ENCODE data around the gene SPTA1.
"Not testable (repeated sequence)": the region's sequence is repeated elsewhere in the genome, so short reads cannot be mapped to it uniquely, and the experiment has no call there.

The SPTA1 gene

GRCh38 chr1:158714754-158715153 lies 28.2 kb upstream of the SPTA1 start:
- Histone ChIP-seq H3K4me1 (ENCODE audit: control insufficient read depth, insufficient read depth, low read length) (no peaks in the 10 kb centered on the region), H3K9ac (ENCODE audit: low read length) (no peak overlapping the region), H3K36me3 (ENCODE audit: control insufficient read depth, insufficient read depth, low read length, severe bottlenecking) (no peaks in the 10 kb centered on the region), H3K9me3 (ENCODE audit: control insufficient read depth, low read length) (no peaks in the 10 kb centered on the region), H3K4me3 (ENCODE audit: low read length) (no peak overlapping the region), H3K27me3 (replicated peaks; ENCODE audit: control insufficient read depth, insufficient read depth, low read length) (peaks cover under 1% of the 10 kb centered on the region)
- no peak for DNase-seq (ENCODE audit: low read depth)

GRCh38 chr1:158711098-158711497 lies 24.6 kb upstream of the SPTA1 start:
- DNase-seq (ENCODE audit: low read depth): no peak
- no peaks in the 10 kb centered on the region for H3K4me1 ChIP-seq (ENCODE audit: control insufficient read depth, insufficient read depth, low read length)
- no peaks in the 10 kb centered on the region for H3K27me3 ChIP-seq (replicated peaks; ENCODE audit: control insufficient read depth, insufficient read depth, low read length)
- H3K36me3 ChIP-seq (ENCODE audit: control insufficient read depth, insufficient read depth, low read length, severe bottlenecking): no peaks in the 10 kb centered on the region
- no peak overlapping the region for H3K9ac ChIP-seq (ENCODE audit: low read length)
- H3K9me3 ChIP-seq (ENCODE audit: control insufficient read depth, low read length): no peaks in the 10 kb centered on the region
- no peak overlapping the region for H3K4me3 ChIP-seq (ENCODE audit: low read length)

- no peak overlapping the region for H3K9ac ChIP-seq (ENCODE audit: low read length)
Observed at GRCh38 chr1:158706096-158706495, 19.6 kb upstream of the SPTA1 start.

GRCh38 chr1:158700552-158700951 lies 14.0 kb upstream of the SPTA1 start, which contains the start of gene OR6K2:
Gene OR6K2, minus strand, starts transcription at chr1:158700652. Its CDS starts 0 bp downstream, at chr1:158700652.
- Histone ChIP-seq H3K9me3 (ENCODE audit: control insufficient read depth, low read length) (no peaks in the 10 kb centered on the region), H3K9ac (ENCODE audit: low read length) (no peak within 1 kb of the TSS), H3K4me1 (ENCODE audit: control insufficient read depth, insufficient read depth, low read length) (no peaks in the 10 kb centered on the region), H3K4me3 (ENCODE audit: low read length) (no peak within 1 kb of the TSS), H3K27me3 (replicated peaks; ENCODE audit: control insufficient read depth, insufficient read depth, low read length) (peaks cover 5% of the 10 kb centered on the region), H3K36me3 (ENCODE audit: control insufficient read depth, insufficient read depth, low read length, severe bottlenecking) (no peaks in the 10 kb centered on the region)
- DNase-seq (ENCODE audit: low read depth): no peak

More at GRCh38 chr1:158706096-158706495, 19.6 kb upstream of the SPTA1 start:
- Histone ChIP-seq H3K4me3 (ENCODE audit: low read length) (no peak overlapping the region), H3K27me3 (replicated peaks; ENCODE audit: control insufficient read depth, insufficient read depth, low read length) (no peaks in the 10 kb centered on the region), H3K36me3 (ENCODE audit: control insufficient read depth, insufficient read depth, low read length, severe bottlenecking) (no peaks in the 10 kb centered on the region), H3K9me3 (ENCODE audit: control insufficient read depth, low read length) (no peaks in the 10 kb centered on the region), H3K4me1 (ENCODE audit: control insufficient read depth, insufficient read depth, low read length) (no peaks in the 10 kb centered on the region)
- no peak for DNase-seq (ENCODE audit: low read depth)

GRCh38 chr1:158694596-158694995 lies 8.1 kb upstream of the SPTA1 start:
- Histone ChIP-seq H3K4me1 (ENCODE audit: control insufficient read depth, insufficient read depth, low read length) (no peaks in the 10 kb centered on the region), H3K9me3 (ENCODE audit: control insufficient read depth, low read length) (no peaks in the 10 kb centered on the region), H3K4me3 (ENCODE audit: low read length) (no peak overlapping the region), H3K27me3 (replicated peaks; ENCODE audit: control insufficient read depth, insufficient read depth, low read length) (peaks cover under 1% of the 10 kb centered on the region), H3K9ac (ENCODE audit: low read length) (no peak overlapping the region), H3K36me3 (ENCODE audit: control insufficient read depth, insufficient read depth, low read length, severe bottlenecking) (no peaks in the 10 kb centered on the region)
- no peak for DNase-seq (ENCODE audit: low read depth)

GRCh38 chr1:158692356-158692755 lies 5.8 kb upstream of the SPTA1 start:
- H3K9ac ChIP-seq (ENCODE audit: low read length): no peak overlapping the region
- no peak for DNase-seq (ENCODE audit: low read depth)
- H3K27me3 ChIP-seq (replicated peaks; ENCODE audit: control insufficient read depth, insufficient read depth, low read length): no peaks in the 10 kb centered on the region
- H3K36me3 ChIP-seq (ENCODE audit: control insufficient read depth, insufficient read depth, low read length, severe bottlenecking): no peaks in the 10 kb centered on the region
- H3K4me3 ChIP-seq (ENCODE audit: low read length): no peak overlapping the region
- no peaks in the 10 kb centered on the region for H3K9me3 ChIP-seq (ENCODE audit: control insufficient read depth, low read length)
- H3K4me1 ChIP-seq (ENCODE audit: control insufficient read depth, insufficient read depth, low read length): no peaks in the 10 kb centered on the region

GRCh38 chr1:158691907-158692306 lies 5.4 kb upstream of the SPTA1 start:
- no peaks in the 10 kb centered on the region for H3K27me3 ChIP-seq (replicated peaks; ENCODE audit: control insufficient read depth, insufficient read depth, low read length)
- H3K9ac ChIP-seq (ENCODE audit: low read length): no peak overlapping the region
- H3K4me1 ChIP-seq (ENCODE audit: control insufficient read depth, insufficient read depth, low read length): no peaks in the 10 kb centered on the region
- H3K36me3 ChIP-seq (ENCODE audit: control insufficient read depth, insufficient read depth, low read length, severe bottlenecking): no peaks in the 10 kb centered on the region
- no peak overlapping the region for H3K4me3 ChIP-seq (ENCODE audit: low read length)
- H3K9me3 ChIP-seq (ENCODE audit: control insufficient read depth, low read length): no peaks in the 10 kb centered on the region
- no peak for DNase-seq (ENCODE audit: low read depth)

GRCh38 chr1:158691149-158691548 lies 4.6 kb upstream of the SPTA1 start:
- H3K27me3 ChIP-seq (replicated peaks; ENCODE audit: control insufficient read depth, insufficient read depth, low read length); H3K36me3 ChIP-seq (ENCODE audit: control insufficient read depth, insufficient read depth, low read length, severe bottlenecking); H3K9me3 ChIP-seq (ENCODE audit: control insufficient read depth, low read length); H3K9ac ChIP-seq (ENCODE audit: low read length); H3K4me3 ChIP-seq (ENCODE audit: low read length); H3K4me1 ChIP-seq (ENCODE audit: control insufficient read depth, insufficient read depth, low read length); DNase-seq (ENCODE audit: low read depth): not testable (repeated sequence)

GRCh38 chr1:158689875-158690274 lies 3.4 kb upstream of the SPTA1 start:
- no peaks in the 10 kb centered on the region for H3K36me3 ChIP-seq (ENCODE audit: control insufficient read depth, insufficient read depth, low read length, severe bottlenecking)
- peaks cover 5% of the 10 kb centered on the region for H3K4me1 ChIP-seq (ENCODE audit: control insufficient read depth, insufficient read depth, low read length)
- no peaks in the 10 kb centered on the region for H3K9me3 ChIP-seq (ENCODE audit: control insufficient read depth, low read length)
- no peaks in the 10 kb centered on the region for H3K27me3 ChIP-seq (replicated peaks; ENCODE audit: control insufficient read depth, insufficient read depth, low read length)
- H3K9ac ChIP-seq (ENCODE audit: low read length): no peak overlapping the region
- no peak overlapping the region for H3K4me3 ChIP-seq (ENCODE audit: low read length)
- DNase-seq (ENCODE audit: low read depth): no peak

GRCh38 chr1:158689110-158689509 lies 2.6 kb upstream of the SPTA1 start:
- DNase-seq (ENCODE audit: low read depth): no peak
- Histone ChIP-seq H3K36me3 (ENCODE audit: control insufficient read depth, insufficient read depth, low read length, severe bottlenecking) (no peaks in the 10 kb centered on the region), H3K27me3 (replicated peaks; ENCODE audit: control insufficient read depth, insufficient read depth, low read length) (no peaks in the 10 kb centered on the region), H3K4me3 (ENCODE audit: low read length) (no peak overlapping the region), H3K9me3 (ENCODE audit: control insufficient read depth, low read length) (no peaks in the 10 kb centered on the region), H3K9ac (ENCODE audit: low read length) (no peak overlapping the region), H3K4me1 (ENCODE audit: control insufficient read depth, insufficient read depth, low read length) (peaks cover 5% of the 10 kb centered on the region)

- not testable (repeated sequence) for H3K9ac ChIP-seq (ENCODE audit: low read length); H3K4me3 ChIP-seq (ENCODE audit: low read length); H3K27me3 ChIP-seq (replicated peaks; ENCODE audit: control insufficient read depth, insufficient read depth, low read length); H3K36me3 ChIP-seq (ENCODE audit: control insufficient read depth, insufficient read depth, low read length, severe bottlenecking); DNase-seq (ENCODE audit: low read depth); H3K9me3 ChIP-seq (ENCODE audit: control insufficient read depth, low read length); H3K4me1 ChIP-seq (ENCODE audit: control insufficient read depth, insufficient read depth, low read length)
Observed at GRCh38 chr1:158688343-158688742, 1.8 kb upstream of the SPTA1 start.

GRCh38 chr1:158687037-158687436 lies 522 bp upstream of the SPTA1 start:
- no peaks in the 10 kb centered on the region for H3K36me3 ChIP-seq (ENCODE audit: control insufficient read depth, insufficient read depth, low read length, severe bottlenecking)
- no peak overlapping the region for H3K4me3 ChIP-seq (ENCODE audit: low read length)
- no peaks in the 10 kb centered on the region for H3K9me3 ChIP-seq (ENCODE audit: control insufficient read depth, low read length)
- no peaks in the 10 kb centered on the region for H3K27me3 ChIP-seq (replicated peaks; ENCODE audit: control insufficient read depth, insufficient read depth, low read length)
- peaks cover 5% of the 10 kb centered on the region for H3K4me1 ChIP-seq (ENCODE audit: control insufficient read depth, insufficient read depth, low read length)
- no peak overlapping the region for H3K9ac ChIP-seq (ENCODE audit: low read length)
- no peak for DNase-seq (ENCODE audit: low read depth)
